HG03439 (cell line): ENCODE measurements around the gene MPP2.
"Not testable (repeated sequence)": the region's sequence is repeated elsewhere in the genome, so short reads cannot be mapped to it uniquely, and the experiment has no call there.

Experiments
- ATAC-seq: cut with Tn5 transposase; IDR thresholded peaks from one replicate; pipeline ENCODE4 v1.9.1; 2021; ENCODE audit warnings: mild to moderate bottlenecking, moderate library complexity; ENCODE audit not compliant: unreplicated experiment

Gene MPP2

GRCh38 chr17:43907425-43907981 is at the start of gene MPP2:
TSS of gene MPP2 (minus strand) at chr17:43907536. CDS start at chr17:43904460, 3,076 bp downstream.
- ATAC-seq, result no peak

- no peak for ATAC-seq
These were observed 48.9 kb upstream of the MPP2 start for GRCh38 chr17:43956222-43956621.

GRCh38 chr17:43953746-43954145 is 46.4 kb upstream of the MPP2 start, which contains the start of gene PYY:
TSS of gene PYY (minus strand) at chr17:43953940. CDS start at chr17:43953483, 457 bp downstream.
- ATAC-seq, result no peak

- no peak for ATAC-seq
These were observed 45.7 kb upstream of the MPP2 start for GRCh38 chr17:43952724-43953666.

- ATAC-seq, result no peak
These were observed 45.0 kb upstream of the MPP2 start for GRCh38 chr17:43952351-43952723.

GRCh38 chr17:43951750-43952149 is 44.4 kb upstream of the MPP2 start:
- no peak for ATAC-seq

GRCh38 chr17:43950554-43950953 is 43.2 kb upstream of the MPP2 start:
- no peak for ATAC-seq

GRCh38 chr17:43949781-43950180 is 42.4 kb upstream of the MPP2 start:
- no peak for ATAC-seq

- no peak for ATAC-seq
These were observed 39.4 kb upstream of the MPP2 start for GRCh38 chr17:43946781-43947180.

GRCh38 chr17:43945074-43945829 is 37.9 kb upstream of the MPP2 start:
- no peak for ATAC-seq

GRCh38 chr17:43942051-43942685 is 34.8 kb upstream of the MPP2 start, which contains the start of gene PPY:
TSS of gene PPY (minus strand) at chr17:43942476. CDS start at chr17:43941654, 822 bp downstream.
- no peak for ATAC-seq

GRCh38 chr17:43940630-43941029 is 33.3 kb upstream of the MPP2 start:
- ATAC-seq, result no peak

GRCh38 chr17:43939886-43940285 is 32.5 kb upstream of the MPP2 start:
- ATAC-seq, result no peak

- ATAC-seq, result not testable (repeated sequence)
These were observed 32.1 kb upstream of the MPP2 start for GRCh38 chr17:43939452-43939851.

- ATAC-seq, result no peak
These were observed 31.5 kb upstream of the MPP2 start for GRCh38 chr17:43938838-43939182.

- no peak for ATAC-seq
These were observed 29.1 kb upstream of the MPP2 start for GRCh38 chr17:43936434-43936833.

- ATAC-seq, result no peak
These were observed 28.6 kb upstream of the MPP2 start for GRCh38 chr17:43935926-43936261.

- no peak for ATAC-seq
These were observed 28.0 kb upstream of the MPP2 start for GRCh38 chr17:43935204-43935925.

GRCh38 chr17:43932923-43933322 is 25.6 kb upstream of the MPP2 start:
- no peak for ATAC-seq

- ATAC-seq, result no peak
These were observed 25.0 kb upstream of the MPP2 start for GRCh38 chr17:43932357-43932756.
